ENCODE data around the gene NRG3. TPM values are rescaled to one million over a fixed set of nuclear protein-coding genes. Genes with fewer than 3 reads are reported as not detected.

The NRG3 gene
- total and polyA plus RNA-seq, 2 of the 8 experiments (the other 6 are each of a cell fraction or from before 2014, with no cell fraction given): 4.2 to 5.0 TPM

DNA sequence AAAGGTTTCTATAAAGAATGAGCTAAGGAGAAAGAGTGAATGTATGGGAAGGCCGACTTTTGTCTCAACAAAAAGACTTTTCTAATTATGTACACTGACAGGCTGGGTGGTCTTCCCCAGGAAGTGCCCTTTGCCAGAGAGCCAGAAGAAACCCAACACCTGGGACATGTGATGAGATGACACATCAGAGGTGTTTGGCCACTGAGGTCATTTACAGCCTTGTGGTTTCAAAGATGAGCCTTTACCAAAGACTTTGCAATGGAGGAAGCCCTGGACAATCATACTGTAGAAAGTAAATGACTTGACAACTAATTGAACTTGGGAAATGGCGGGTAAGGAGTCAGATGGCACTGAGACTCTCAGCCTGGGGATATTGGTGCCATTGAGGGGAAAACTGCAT, 3.4 kb upstream of the NRG3 start:
- Histone ChIP-seq H3K4me1 (replicated peaks in 1 of 4; ENCODE audit: control insufficient read depth in 3 of 4, insufficient read depth in 4 of 4, low read length in 3 of 4) (peaks cover 0 to 6% (median 4%) of the 10 kb centered on the region in 4 experiments; a peak in 5 of 7 replicates), H2BK120ac (replicated peaks; ENCODE audit: low read depth, low read length) (no peak overlapping the region), H3K36me3 (ENCODE audit: control insufficient read depth in 2 of 4, insufficient read depth in 4 of 4, low read length in 3 of 4) (no peaks in the 10 kb centered on the region), H3K56ac (replicated peaks; ENCODE audit: insufficient read length, low read depth, low read length) (no peak overlapping the region), H3K79me2 (ENCODE audit: control insufficient read depth in 1 of 2, insufficient read depth in 2 of 2, low read length in 2 of 2) (no peaks in the 10 kb centered on the region), H4K5ac (ENCODE audit: insufficient read length, low read depth, low read length) (no peak overlapping the region), H3K4me2 (ENCODE audit: insufficient read depth in 1 of 2, low read depth in 2 of 2, low read length in 2 of 2) (no peak overlapping the region), H3K27me3 (replicated peaks in 1 of 4; ENCODE audit: control insufficient read depth in 3 of 4, extremely low read depth in 1 of 4, insufficient read depth in 3 of 4, low read length in 3 of 4) (peaks cover 1 to 22% (median 17%) of the 10 kb centered on the region in 4 experiments), H3K14ac (ENCODE audit: insufficient read length) (no peak overlapping the region), H2BK15ac (ENCODE audit: low read length) (no peak overlapping the region), H2BK5ac (ENCODE audit: low read depth, low read length) (no peak overlapping the region), H3K23me2 (ENCODE audit: low read depth, low read length) (peaks cover 17% of the 10 kb centered on the region), H3K4me3 (ENCODE audit: extremely low read depth in 1 of 4, insufficient read depth in 2 of 4, low read depth in 3 of 4, low read length in 4 of 4) (no peak overlapping the region), H3K9ac (replicated peaks in 1 of 4; ENCODE audit: extremely low read depth in 1 of 4, low read depth in 3 of 4, low read length in 3 of 4) (no peak overlapping the region), H2BK12ac (ENCODE audit: low read depth, low read length) (no peak overlapping the region), H4K91ac (replicated peaks; ENCODE audit: insufficient read length, low read length) (no peak overlapping the region), H3K18ac (ENCODE audit: extremely low read depth, low read length) (no peak overlapping the region), H4K8ac (ENCODE audit: extremely low read depth, insufficient read depth, low read length) (no peak overlapping the region), H3K79me1 (ENCODE audit: low read depth, low read length) (no peaks in the 10 kb centered on the region), H3K4ac (replicated peaks; ENCODE audit: insufficient read length, low read depth, low read length) (no peak overlapping the region), H3K27ac (ENCODE audit: low read depth, low read length) (no peak overlapping the region), H4K20me1 (replicated peaks in 1 of 2; ENCODE audit: control insufficient read depth in 1 of 2, insufficient read depth in 2 of 2, low read length in 2 of 2) (peaks cover 0 to 2% of the 10 kb centered on the region in 2 experiments), H3K9me3 (ENCODE audit: insufficient read depth in 2 of 2, low read depth in 1 of 2, low read length in 1 of 2) (no peaks in the 10 kb centered on the region), H2AK5ac (ENCODE audit: low read depth, low read length) (no peak overlapping the region), H3K23ac (ENCODE audit: insufficient read length) (no peak overlapping the region), H2AFZ (ENCODE audit: low read length) (no peak overlapping the region), H2BK20ac (ENCODE audit: low read length) (no peak overlapping the region)
- POLR2A ChIA-PET (ENCODE audit: partially characterized antibody): no interaction called here
- CTCF ChIA-PET (ENCODE audit: partially characterized antibody): interaction anchor here (0.8 to 1.4 kb wide), 4 partner anchors 15 to 51 kb away, joined by 3 to 4 read pairs (median 4); no protein-coding TSS in a partner anchor
- DNase-seq (ENCODE audit: low read depth in 1 of 2, low spot score in 2 of 2) (no peak), FAIRE-seq (no peak)
- 90% methylated on average over 2 of the region's 2 CpGs; no CpG with 5 or more reads in 1 of the 2 experiments for WGBS, 2 experiments (ENCODE audit: extremely low coverage in 1 of 2, insufficient coverage in 1 of 2, insufficient read length in 1 of 2, insufficient replicate concordance in 2 of 2, low coverage in 1 of 2, low lambda C conversion rate in 2 of 2, missing lambda C conversion rate in 1 of 2)
- TF ChIP-seq RBBP5 (IDR thresholded peaks at IDR 0.05; ENCODE audit: borderline replicate concordance, low read depth, low read length): no peak
- TF ChIP-seq KDM1A (IDR thresholded peaks at IDR 0.05; ENCODE audit: borderline replicate concordance, low read length): no peak
- no peak for TF ChIP-seq PHF8 (conservative IDR thresholded peaks at IDR 0.05; ENCODE audit: low read depth, low read length)
- TF ChIP-seq HDAC2 (IDR thresholded peaks at IDR 0.05; ENCODE audit: borderline replicate concordance in 1 of 2, low read depth in 2 of 2, low read length in 2 of 2): no peak
- TF ChIP-seq NRF1 (IDR thresholded peaks at IDR 0.05; ENCODE audit: low read depth, low read length): no peak
- TF ChIP-seq TAF7 (optimal IDR thresholded peaks at IDR 0.05; ENCODE audit: borderline replicate concordance, low read depth, low read length): no peak
- TF ChIP-seq POU5F1 (IDR thresholded peaks at IDR 0.05; ENCODE audit: low read depth, low read length): no peak
- TF ChIP-seq SIX5 (IDR thresholded peaks at IDR 0.05; ENCODE audit: low read depth, low read length): no peak
- TF ChIP-seq GTF2F1 (IDR thresholded peaks at IDR 0.05; ENCODE audit: borderline replicate concordance, low read depth, low read length): no peak
- no peak for TF ChIP-seq TEAD4 (IDR thresholded peaks at IDR 0.05; ENCODE audit: low read depth, low read length)
- no peak for TF ChIP-seq EGR1 (IDR thresholded peaks at IDR 0.05; ENCODE audit: borderline replicate concordance, low read depth, low read length)
- TF ChIP-seq ASH2L (IDR thresholded peaks at IDR 0.05; ENCODE audit: low read length): no peak
- TF ChIP-seq ZNF274 (IDR thresholded peaks at IDR 0.05; ENCODE audit: borderline replicate concordance, extremely low read depth, low read length): no peak
- TF ChIP-seq KDM4A (IDR thresholded peaks at IDR 0.05; ENCODE audit: low read depth, low read length, severe bottlenecking): no peak
- no peak for TF ChIP-seq YY1 (IDR thresholded peaks at IDR 0.05; ENCODE audit: low read depth, low read length)
